ENCODE data around the gene PLCH1. TPM values are rescaled to one million over a fixed set of nuclear protein-coding genes. Genes with fewer than 3 reads are reported as not detected.

Gene PLCH1
- total and polyA plus RNA-seq, 9 donors, result 0.04 to 6.3 (median 0.79) TPM

DNA sequence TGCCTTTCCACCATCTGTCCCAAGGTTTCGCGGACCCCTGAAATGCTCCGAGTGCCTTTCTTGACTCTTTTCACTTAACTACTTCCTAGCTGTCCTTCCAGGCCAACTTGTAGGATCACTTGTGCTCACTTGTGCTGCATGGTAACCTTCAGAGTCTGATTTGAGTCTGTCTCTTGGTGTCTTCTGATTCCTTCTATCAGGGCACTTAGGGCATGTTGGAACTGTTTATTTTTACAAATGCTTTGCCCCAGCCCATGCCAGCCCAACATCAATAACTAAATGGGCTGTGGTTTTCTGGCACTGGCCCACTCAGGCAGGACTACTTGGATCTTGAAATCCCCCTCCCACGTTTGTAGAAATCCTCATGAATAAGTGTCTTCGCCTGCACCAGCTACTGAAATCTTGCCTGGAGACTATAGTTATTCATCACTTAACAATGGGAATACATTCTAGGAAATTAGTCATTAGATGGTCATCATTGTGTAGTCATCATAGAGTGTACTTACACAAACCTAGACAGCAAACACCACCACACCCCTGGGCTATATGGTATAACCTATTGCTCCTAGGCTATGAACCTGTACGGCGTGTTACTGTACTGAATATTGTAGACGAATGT, 328.3 kb downstream of the PLCH1 start:
- WGBS, 3 donors, result 83 to 88% (median 86%) methylated on average over 8 of the region's 8 CpGs
- DNase-seq, result no peak
- H3K4me3 ChIP-seq, result no peak overlapping the region
- no peak overlapping the region for H3K27ac ChIP-seq
- no peaks in the 10 kb centered on the region for H3K4me1 ChIP-seq (ENCODE audit: insufficient read depth)
- TF ChIP-seq EP300 (IDR thresholded peaks at IDR 0.05) (no peak), POLR2A (IDR thresholded peaks at IDR 0.05) (no peak)
- TF ChIP-seq, protein P1, sequence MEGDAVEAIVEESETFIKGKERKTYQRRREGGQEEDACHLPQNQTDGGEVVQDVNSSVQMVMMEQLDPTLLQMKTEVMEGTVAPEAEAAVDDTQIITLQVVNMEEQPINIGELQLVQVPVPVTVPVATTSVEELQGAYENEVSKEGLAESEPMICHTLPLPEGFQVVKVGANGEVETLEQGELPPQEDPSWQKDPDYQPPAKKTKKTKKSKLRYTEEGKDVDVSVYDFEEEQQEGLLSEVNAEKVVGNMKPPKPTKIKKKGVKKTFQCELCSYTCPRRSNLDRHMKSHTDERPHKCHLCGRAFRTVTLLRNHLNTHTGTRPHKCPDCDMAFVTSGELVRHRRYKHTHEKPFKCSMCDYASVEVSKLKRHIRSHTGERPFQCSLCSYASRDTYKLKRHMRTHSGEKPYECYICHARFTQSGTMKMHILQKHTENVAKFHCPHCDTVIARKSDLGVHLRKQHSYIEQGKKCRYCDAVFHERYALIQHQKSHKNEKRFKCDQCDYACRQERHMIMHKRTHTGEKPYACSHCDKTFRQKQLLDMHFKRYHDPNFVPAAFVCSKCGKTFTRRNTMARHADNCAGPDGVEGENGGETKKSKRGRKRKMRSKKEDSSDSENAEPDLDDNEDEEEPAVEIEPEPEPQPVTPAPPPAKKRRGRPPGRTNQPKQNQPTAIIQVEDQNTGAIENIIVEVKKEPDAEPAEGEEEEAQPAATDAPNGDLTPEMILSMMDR (IDR thresholded peaks at IDR 0.05), result no peak
- H3K27me3 ChIP-seq, result no peaks in the 10 kb centered on the region
- no peaks in the 10 kb centered on the region for H3K36me3 ChIP-seq
- intact Hi-C loops (cut with DNase I), result no loop called here
- H3K9me3 ChIP-seq, result no peaks in the 10 kb centered on the region

DNA sequence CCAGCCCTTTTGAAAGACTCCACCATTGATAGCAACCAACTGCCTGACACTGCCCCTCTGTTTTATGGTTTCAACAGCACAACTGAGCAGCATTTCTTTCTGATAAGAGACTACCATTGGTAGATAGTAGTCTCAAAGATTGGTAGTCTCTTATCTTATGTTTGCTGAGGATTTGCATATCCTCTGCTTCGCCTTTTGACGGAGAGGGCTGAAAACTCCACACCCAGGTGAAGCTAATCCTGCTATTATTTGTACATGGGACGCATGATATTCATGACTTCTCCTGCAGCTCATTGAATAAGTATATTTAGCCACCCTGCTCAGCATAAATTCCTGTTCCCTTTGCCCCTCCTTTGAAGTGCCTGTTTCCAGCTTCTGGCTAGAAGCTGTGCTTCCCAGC, 332.0 kb downstream of the PLCH1 start:
- intact Hi-C loops (cut with DNase I), result no loop called here
- Histone ChIP-seq H3K27me3 (no peaks in the 10 kb centered on the region), H3K36me3 (no peaks in the 10 kb centered on the region), H3K27ac (no peak overlapping the region), H3K4me1 (ENCODE audit: insufficient read depth) (no peaks in the 10 kb centered on the region), H3K4me3 (no peak overlapping the region), H3K9me3 (no peaks in the 10 kb centered on the region)
- DNase-seq, result no peak
- TF ChIP-seq, protein P1 (IDR thresholded peaks at IDR 0.05), result no peak
- TF ChIP-seq POLR2A (IDR thresholded peaks at IDR 0.05) (no peak), EP300 (IDR thresholded peaks at IDR 0.05) (no peak)
- 71 to 82% (median 74%) methylated on average over 3 of the region's 3 CpGs for WGBS, 3 donors

DNA sequence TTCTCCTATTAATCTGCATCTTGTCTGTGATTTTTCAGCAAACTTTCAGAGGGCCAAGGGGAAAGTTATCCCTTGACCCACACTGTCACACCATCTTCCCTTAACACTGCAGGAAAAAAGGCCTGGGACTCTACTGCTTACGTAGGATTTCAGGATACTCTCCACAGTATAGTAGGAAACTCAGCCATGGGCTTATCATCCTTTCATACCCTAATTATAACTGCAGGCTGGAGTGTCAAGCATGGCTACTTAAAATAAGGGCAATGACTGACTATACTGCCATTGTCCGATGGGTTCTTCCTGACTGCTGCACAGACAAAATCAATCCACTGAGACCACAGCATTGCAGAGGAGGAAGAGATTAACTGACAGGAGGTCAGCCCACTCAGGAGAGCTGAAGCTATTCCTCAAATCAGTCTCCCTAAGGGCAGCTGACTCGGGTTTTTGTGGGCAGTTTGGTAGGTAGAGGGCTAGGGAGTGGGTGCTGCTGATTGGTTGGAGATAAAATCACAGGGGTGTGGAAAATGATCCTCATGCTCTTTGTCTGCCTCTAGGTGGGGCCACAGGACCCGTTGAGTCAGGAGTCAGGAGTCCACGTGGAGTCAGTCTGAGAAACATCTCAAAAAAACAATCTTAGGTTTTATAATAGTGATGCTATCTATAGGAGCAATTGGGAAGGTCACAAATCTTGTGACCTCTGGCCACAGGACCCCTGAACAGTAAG, 333.2 kb downstream of the PLCH1 start:
- no peaks in the 10 kb centered on the region for H3K4me1 ChIP-seq (ENCODE audit: insufficient read depth)
- no peak for DNase-seq
- no peak overlapping the region for H3K4me3 ChIP-seq
- no peaks in the 10 kb centered on the region for H3K27me3 ChIP-seq
- TF ChIP-seq EP300 (IDR thresholded peaks at IDR 0.05) (no peak), POLR2A (IDR thresholded peaks at IDR 0.05) (no peak)
- TF ChIP-seq, protein P1 (IDR thresholded peaks at IDR 0.05), result no peak
- intact Hi-C loops (cut with DNase I), result no loop called here
- no peak overlapping the region for H3K27ac ChIP-seq
- H3K36me3 ChIP-seq, result no peaks in the 10 kb centered on the region
- WGBS, 3 donors, result 72 to 82% (median 73%) methylated on average over 5 of the region's 5 CpGs
- H3K9me3 ChIP-seq, result no peaks in the 10 kb centered on the region

DNA sequence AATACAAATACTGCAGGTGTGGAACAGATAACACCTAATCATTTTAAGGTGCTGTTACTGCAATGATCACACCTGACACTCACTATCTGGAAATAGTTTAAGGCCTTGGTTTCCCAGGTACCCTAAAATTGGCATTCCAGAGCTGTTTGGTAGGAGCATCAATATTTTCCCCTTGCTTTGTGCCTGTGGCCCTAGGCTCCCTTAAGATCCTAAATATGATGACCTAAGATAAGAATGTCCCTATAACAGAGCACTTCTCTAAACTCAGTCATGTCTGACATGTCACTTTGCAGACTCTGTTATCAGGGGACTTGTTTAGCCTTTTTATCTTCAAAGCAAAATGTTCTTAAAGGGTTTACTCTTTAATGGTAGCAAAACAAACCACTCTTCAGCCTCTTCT, 335.5 kb downstream of the PLCH1 start:
- no peaks in the 10 kb centered on the region for H3K36me3 ChIP-seq
- TF ChIP-seq, protein P1 (IDR thresholded peaks at IDR 0.05), result no peak
- TF ChIP-seq EP300 (IDR thresholded peaks at IDR 0.05), result no peak
- H3K27ac ChIP-seq, result no peak overlapping the region
- H3K4me1 ChIP-seq (ENCODE audit: insufficient read depth), result no peaks in the 10 kb centered on the region
- intact Hi-C loops (cut with DNase I), result no loop called here
- DNase-seq, result no peak
- no peaks in the 10 kb centered on the region for H3K9me3 ChIP-seq
- no peaks in the 10 kb centered on the region for H3K27me3 ChIP-seq
- H3K4me3 ChIP-seq, result no peak overlapping the region

Measured in ovary (tissue), 9 donors.